Prostate gland (tissue), 2 donors: Measurements from ENCODE around the gene SULF2. TPM values are rescaled to one million over a fixed set of nuclear protein-coding genes. Genes with fewer than 3 reads are reported as not detected.

Experiments used
- DNase-seq: peaks from one replicate; pipeline ENCODE4 v3.0.0-alpha.2; 2019; ENCODE audit warnings: low spot score
- H3K27ac ChIP-seq, 2 donors: fragments of 200-600 bp; sonication (generic); 2 replicates each; pipeline ENCODE4 v1.5.1; 2017 to 2019
- H3K27me3 ChIP-seq: fragments of 200-600 bp; sonication (generic); replicated peaks from 2 replicates; pipeline ENCODE4 v1.5.1; 2019; ENCODE audit not compliant: insufficient read depth
- H3K36me3 ChIP-seq, 2 donors: fragments of 200-600 bp; sonication (generic); 1 replicate in 1 of 2; 2 replicates in 1 of 2; pipeline versions ENCODE4 v1.5.1 to v1.8.1; 2017 to 2019
- H3K4me1 ChIP-seq: fragments of 200-600 bp; sonication (generic); replicated peaks from 2 replicates; pipeline ENCODE4 v1.5.1; 2019
- H3K4me3 ChIP-seq, 2 donors: fragments of 200-600 bp; sonication (generic); 2 replicates each; pipeline ENCODE4 v1.5.1; 2017 to 2019
- H3K9me3 ChIP-seq: fragments of 200-600 bp; sonication (generic); 2 replicates; pipeline ENCODE4 v1.5.1; 2017
- CTCF ChIP-seq, 4 experiments: fragments of 200-600 bp in 2 of 4; fragments of 450-650 bp in 2 of 4; sonication (generic) in 2 of 4; IDR thresholded peaks; 1 replicate in 3 of 4; 2 replicates in 1 of 4; pipeline ENCODE4 v1.5.1; 2016 to 2019; ENCODE audit warnings: antibody characterized with exemption in 4 of 4, mild to moderate bottlenecking in 2 of 4, moderate library complexity in 2 of 4
- POLR2A ChIP-seq: fragments of 450-650 bp; IDR thresholded peaks from one replicate; pipeline ENCODE4 v1.6.1; 2016; ENCODE audit warnings: antibody characterized with exemption, mild to moderate bottlenecking
- POLR2AphosphoS5 ChIP-seq: sonication (generic); formaldehyde crosslinking; IDR thresholded peaks from one replicate; pipeline ENCODE4 v1.6.1; 2017; ENCODE audit warnings: antibody characterized with exemption
- WGBS: methylation state at CpG from one replicate; pipeline ENCODE4 v1.1.5; 2018; 5-methylcytosine and 5-hydroxymethylcytosine counted together
- intact Hi-C: fragments of 100-400 bp; cut with DNase I; formaldehyde crosslinking; loops from one replicate; pipeline ENCODE4 v1.14.2; 2022
- total RNA-seq, 2 donors: library from RNA; depleted of rRNA; stranded (reverse); fragments of >200 nt; gene quantifications; one replicate each; pipeline ENCODE4 v1.1.0, GENCODE V29; 2016

SULF2 gene
- total RNA-seq, 2 donors from 2014 or later: 43.6 to 82.0 TPM

- no peak overlapping the region for H3K27ac ChIP-seq
- intact Hi-C loops: loop anchor here (10.0 kb wide), 1 partner anchor 235 kb away; no protein-coding TSS in a partner anchor
- WGBS: 100% methylated on average over 1 of the region's 1 CpG
- TF ChIP-seq POLR2A: no peak
- TF ChIP-seq POLR2AphosphoS5: no peak
- no peak for TF ChIP-seq CTCF (IDR thresholded peaks at IDR 0.05)
- no peaks in the 10 kb centered on the region for H3K27me3 ChIP-seq
- H3K4me3 ChIP-seq: no peak overlapping the region
- H3K4me1 ChIP-seq: no peaks in the 10 kb centered on the region
- no peaks in the 10 kb centered on the region for H3K9me3 ChIP-seq
- no peaks in the 10 kb centered on the region for H3K36me3 ChIP-seq
- no peak for DNase-seq
Measured at GRCh38 chr20:47689731-47690130, 95.5 kb downstream of the SULF2 start.

- intact Hi-C loops: loop anchor here (10.0 kb wide), 1 partner anchor 236 kb away; no protein-coding TSS in a partner anchor
- H3K27me3 ChIP-seq: no peaks in the 10 kb centered on the region
- no peaks in the 10 kb centered on the region for H3K36me3 ChIP-seq
- no peak overlapping the region for H3K27ac ChIP-seq
- H3K4me3 ChIP-seq: no peak overlapping the region
- DNase-seq: no peak
- WGBS: 83% methylated on average over 18 of the region's 18 CpGs
- TF ChIP-seq POLR2AphosphoS5 (no peak), POLR2A (no peak), CTCF (IDR thresholded peaks at IDR 0.05) (no peak)
- no peaks in the 10 kb centered on the region for H3K9me3 ChIP-seq
- H3K4me1 ChIP-seq: no peaks in the 10 kb centered on the region
Measured at GRCh38 chr20:47688385-47689381, 96.6 kb downstream of the SULF2 start.

- H3K36me3 ChIP-seq: no peaks in the 10 kb centered on the region
- intact Hi-C loops: loop anchor here (10.0 kb wide), 1 partner anchor 237 kb away; no protein-coding TSS in a partner anchor
Measured at GRCh38 chr20:47687095-47687987, 97.9 kb downstream of the SULF2 start.

GRCh38 chr20:47686545-47686944 is 98.7 kb downstream of the SULF2 start:
- intact Hi-C loops: loop anchor here (10.0 kb wide), 1 partner anchor 238 kb away; no protein-coding TSS in a partner anchor
- Histone ChIP-seq H3K36me3 (no peaks in the 10 kb centered on the region), H3K4me1 (no peaks in the 10 kb centered on the region)

More at GRCh38 chr20:47687095-47687987, 97.9 kb downstream of the SULF2 start:
- H3K9me3 ChIP-seq: no peaks in the 10 kb centered on the region
- WGBS: 94% methylated on average over 20 of the region's 20 CpGs
- H3K27me3 ChIP-seq: no peaks in the 10 kb centered on the region
- DNase-seq: no peak
- TF ChIP-seq POLR2A (no peak), POLR2AphosphoS5 (no peak), CTCF (IDR thresholded peaks at IDR 0.05) (no peak)
- no peaks in the 10 kb centered on the region for H3K4me1 ChIP-seq
- H3K4me3 ChIP-seq: no peak overlapping the region
- H3K27ac ChIP-seq: no peak overlapping the region

More at GRCh38 chr20:47686545-47686944, 98.7 kb downstream of the SULF2 start:
- no peak for DNase-seq
- Histone ChIP-seq H3K27me3 (no peaks in the 10 kb centered on the region), H3K27ac (no peak overlapping the region), H3K9me3 (no peaks in the 10 kb centered on the region), H3K4me3 (no peak overlapping the region)
- TF ChIP-seq CTCF (IDR thresholded peaks at IDR 0.05) (no peak), POLR2A (no peak), POLR2AphosphoS5 (no peak)
- 58% methylated on average over 14 of the region's 14 CpGs for WGBS
